NCI-H526 (cell line): ENCODE measurements around the gene DPH2.

Source experiments
- DNase-seq, 2 experiments: peaks; one replicate each; lab custom pipeline; 2025; lab: John Stamatoyannopoulos, UW

DPH2 gene

GRCh38 chr1:43982808-43983207 lies 13.0 kb downstream of the DPH2 start:
- no peak for DNase-seq

DNA sequence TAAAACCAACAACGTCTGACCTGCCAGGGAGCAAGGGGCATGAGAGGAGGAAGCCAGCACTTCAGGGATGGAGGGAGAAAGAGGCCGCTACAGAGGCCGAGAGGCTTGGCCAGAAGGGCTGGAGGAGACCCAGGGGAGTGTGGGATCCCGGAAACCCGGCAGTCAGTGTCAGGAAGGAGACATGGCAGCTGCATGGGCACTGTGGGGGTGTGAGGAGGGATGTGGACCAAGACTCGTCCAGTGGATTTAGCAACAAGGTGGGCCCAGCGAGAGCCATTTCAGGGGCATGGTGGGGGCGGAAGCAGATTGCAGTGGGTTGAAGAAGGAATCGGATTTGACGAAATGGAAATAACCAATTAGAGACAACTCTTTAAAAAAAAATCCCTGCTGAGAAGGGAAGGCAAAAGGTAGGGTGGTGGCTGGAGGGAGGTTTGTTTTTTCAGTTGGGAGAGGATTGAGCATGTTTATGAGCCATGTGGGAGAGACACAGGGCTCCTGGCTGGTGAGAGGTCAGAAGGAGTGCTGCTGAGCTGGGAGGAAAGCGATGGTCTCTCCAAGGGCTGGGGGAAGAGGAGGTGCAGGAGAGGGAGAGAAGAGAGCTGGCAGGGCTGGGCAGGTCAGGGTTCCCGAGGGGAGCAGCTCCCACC lies 13.6 kb downstream of the DPH2 start:
- DNase-seq, result no peak

GRCh38 chr1:43984855-43985254 lies 15.0 kb downstream of the DPH2 start:
- no peak for DNase-seq

DNA sequence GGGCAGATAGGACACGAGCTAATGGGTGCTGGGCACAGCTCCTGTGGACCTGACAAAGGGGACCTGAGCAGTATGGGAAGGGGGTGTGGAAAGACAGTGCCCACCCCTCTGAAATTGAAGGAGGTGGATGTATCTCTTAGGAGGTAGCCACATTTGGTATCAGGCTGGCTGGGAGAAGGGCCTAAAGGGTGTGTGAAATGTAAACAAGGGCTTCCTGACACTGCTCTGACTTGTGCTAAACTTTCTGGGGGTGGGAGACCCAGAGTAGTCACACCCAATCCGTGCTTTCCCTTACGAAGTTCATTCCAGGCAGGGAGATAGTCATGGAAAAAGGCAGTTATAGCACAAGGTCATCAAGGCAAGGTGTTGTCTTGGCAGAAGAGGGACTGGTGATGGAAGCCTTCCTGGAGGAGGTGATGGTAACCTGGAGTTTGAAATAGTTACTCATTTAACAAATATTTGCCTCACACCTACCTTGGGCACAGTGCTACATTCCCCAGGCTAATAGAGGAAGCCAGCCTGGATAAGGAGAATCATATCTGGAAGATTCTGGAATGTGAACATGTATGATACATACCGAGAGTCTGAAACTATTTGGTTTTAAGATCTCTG lies 16.3 kb downstream of the DPH2 start:
- DNase-seq, result no peak

- DNase-seq, result no peak
Measured at GRCh38 chr1:43986712-43987111, 16.9 kb downstream of the DPH2 start.

- DNase-seq, result no peak
Measured at GRCh38 chr1:43987159-43987902, 17.5 kb downstream of the DPH2 start.

GRCh38 chr1:43990271-43991199 lies 20.7 kb downstream of the DPH2 start:
- peak in 1 of 2 experiments; percentile 60 for DNase-seq

GRCh38 chr1:43991200-43991475 lies 21.3 kb downstream of the DPH2 start:
- no peak for DNase-seq

DNA sequence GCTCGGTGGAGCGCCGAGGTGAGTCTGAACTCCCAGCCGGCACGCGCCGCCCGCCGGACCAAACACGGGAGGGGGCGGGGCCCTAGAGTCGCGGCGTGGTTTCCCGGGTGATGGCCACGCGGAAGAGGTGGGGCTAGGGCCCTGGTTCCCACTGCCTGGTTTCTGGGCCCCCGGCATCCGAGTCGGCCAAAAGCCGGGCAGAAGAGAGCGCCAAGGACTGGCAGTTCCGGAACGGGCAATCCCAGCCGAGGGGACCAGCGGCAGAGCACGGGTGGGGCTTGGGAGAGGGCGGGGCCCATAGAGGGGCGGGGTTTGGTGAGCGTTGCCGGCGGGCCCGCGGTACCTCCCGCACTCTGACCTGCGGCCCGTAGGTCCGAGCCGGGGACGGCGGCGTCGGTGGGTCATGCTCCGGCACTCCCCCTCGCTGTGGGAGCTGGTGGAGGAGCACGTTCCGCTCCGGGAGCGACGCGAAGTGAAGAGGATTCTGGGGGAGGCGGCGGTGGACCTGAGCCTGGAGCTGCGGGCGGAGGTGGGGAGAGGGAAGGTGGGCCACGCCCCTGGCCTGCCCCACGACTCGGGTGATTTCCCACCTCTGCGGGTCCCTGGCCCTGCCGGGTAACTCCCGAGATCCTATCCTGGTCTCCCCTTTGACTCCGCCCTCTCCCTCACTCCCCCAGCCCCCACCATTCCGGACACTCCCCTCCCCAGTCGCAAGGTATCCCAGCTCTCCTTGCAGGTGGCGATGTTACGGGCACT lies 21.8 kb downstream of the DPH2 start, which contains the start of gene CCDC24:
Gene CCDC24, plus strand, starts transcription at position 124 of the 756 bp plus-strand sequence. Its CDS starts 280 bp downstream, at position 404.
- peak; percentile 83 to 96 for DNase-seq

DNA sequence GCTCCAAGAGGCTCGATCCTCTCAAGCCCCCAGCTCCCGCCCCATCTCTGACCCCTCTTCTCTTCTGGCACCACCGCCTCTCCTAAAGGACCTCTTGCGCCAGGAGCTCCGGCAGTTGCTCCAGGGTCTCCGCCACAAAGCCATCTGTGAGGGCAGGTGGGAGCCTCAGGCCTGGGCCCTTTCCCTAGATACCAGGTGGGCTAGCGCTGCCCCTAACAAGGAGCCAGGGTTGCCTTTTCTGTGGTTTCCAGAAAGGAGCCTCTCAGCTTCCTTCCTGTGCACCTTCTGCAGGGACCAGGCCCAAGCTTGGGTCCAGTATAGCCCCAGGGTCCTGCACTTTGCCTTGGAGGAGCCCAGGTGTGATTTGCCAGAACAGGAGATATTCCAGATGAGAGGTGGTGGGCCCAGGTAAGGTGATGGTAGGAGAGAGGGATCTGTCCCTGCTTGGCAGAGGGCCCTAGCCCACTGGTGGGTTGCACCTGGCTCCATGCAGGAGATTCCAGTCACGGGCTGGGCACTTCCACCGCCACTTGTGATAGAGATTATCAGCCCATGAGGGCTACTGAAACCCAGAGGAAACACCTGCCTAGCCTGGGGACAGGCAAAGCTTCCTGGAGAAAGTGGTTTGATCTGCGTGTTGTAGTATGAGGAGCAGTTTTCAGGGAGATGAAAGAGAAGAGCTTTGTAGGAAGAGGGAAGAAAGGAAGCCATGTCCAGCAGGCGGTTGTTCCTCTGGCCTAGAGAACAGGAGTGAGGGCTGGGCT lies 22.6 kb downstream of the DPH2 start:
- DNase-seq, result peak in 1 of 2 experiments; percentile 33

DNA sequence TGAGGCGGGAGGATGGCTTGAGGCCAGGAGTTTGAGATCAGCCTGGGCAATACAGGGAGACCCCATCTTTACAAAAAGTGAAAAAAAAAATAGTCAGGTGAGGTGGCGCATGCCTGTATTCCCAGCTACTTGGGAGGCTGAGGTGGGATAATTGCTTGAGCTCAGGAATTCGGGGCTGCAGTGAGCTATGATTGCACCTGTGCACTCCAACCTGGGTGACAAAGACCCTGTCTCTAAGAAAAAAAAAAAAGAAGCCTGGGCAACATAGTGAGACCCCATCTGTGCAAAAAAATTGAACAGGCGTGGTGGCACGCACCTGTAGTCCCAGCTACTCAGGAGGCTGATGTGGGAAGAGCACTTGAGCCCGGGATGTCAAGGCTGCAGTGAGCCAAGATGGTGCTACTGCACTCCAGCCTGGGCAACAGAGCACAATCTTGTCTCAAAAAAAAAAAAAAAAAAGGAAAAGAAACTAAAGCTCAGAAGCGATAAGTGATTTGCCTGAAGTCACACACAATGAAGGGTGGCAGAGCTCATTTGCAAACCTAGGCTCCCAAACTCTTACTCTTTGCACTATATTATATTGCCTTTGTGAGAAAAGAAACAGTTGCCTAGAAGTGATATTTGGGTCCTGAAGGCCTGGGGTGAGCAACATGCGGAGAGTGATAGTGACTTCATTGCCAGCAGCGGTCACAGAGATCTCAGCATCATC lies 23.6 kb downstream of the DPH2 start:
- no peak for DNase-seq

DNA sequence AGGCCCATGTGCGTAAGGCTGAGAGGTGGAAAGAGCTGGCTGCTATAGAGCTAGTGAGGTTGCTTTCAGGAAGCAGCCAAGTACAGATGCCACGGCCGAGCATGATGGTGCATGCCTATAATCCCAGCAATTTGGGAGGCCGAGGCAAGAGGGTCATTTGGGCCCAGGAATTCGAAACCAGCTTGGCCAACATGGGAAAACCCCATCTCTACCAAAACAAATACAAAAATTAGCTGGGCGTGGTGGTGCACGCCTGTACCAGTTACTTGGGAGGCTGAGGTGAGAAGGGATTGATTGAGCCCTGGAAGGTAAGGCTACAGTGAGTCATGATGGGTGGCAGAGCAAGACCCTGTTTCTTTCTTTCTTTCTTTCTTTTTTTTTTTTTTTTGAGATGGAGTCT lies 24.3 kb downstream of the DPH2 start:
- DNase-seq, result no peak

DNA sequence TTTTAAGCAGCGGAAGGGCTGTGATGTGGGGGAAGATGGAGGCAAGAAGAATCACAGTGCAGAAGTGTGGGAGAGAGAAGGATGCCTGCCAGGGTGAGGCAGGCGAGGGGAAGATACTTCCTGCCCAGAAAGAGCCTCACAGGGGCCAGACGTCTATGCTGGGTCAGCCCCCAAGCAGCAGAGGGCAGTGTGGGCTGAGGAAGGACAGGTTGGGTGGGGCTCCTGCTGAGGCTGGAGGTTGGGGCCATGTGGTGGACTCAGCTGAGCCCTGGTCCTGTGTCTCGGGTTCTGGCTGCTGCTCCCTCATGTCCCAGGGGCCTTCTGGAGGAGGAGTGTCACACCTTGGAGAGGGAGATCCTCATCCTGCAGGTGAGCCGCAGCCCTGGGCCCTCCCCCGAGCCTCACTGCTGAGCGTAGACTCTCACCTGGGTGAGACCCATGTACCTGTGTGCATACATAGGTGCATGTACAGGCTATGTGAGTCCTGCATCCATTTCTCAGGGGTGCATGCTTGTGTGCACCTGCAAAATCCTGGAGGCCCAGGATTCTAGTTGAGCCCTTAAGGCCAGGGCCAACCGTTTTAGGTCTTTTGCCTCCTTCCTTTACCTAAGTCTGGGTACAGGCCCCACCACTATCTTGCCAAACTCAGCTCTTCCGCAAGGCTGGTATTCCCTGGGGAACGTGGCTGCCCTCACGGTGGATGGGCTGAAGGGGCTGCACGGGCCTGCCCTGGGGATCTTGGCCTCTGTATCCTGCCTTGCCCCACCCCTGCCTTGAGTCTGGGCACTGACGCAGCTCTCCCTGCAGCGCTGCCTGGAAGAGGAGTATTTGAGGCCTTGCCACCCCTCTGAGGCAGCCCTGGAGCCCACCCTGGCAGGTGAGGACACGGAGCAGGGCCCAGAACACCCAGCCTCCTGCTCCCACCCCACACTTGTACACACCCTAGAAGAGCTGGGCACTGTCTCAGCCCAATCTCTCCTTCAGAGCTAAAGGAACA lies 25.3 kb downstream of the DPH2 start:
- peak in 1 of 2 experiments; percentile 78 for DNase-seq

- DNase-seq, result no peak
Measured at GRCh38 chr1:43995984-43996732, 26.3 kb downstream of the DPH2 start.

- no peak for DNase-seq
Measured at GRCh38 chr1:43996733-43997115, 26.9 kb downstream of the DPH2 start.

DNA sequence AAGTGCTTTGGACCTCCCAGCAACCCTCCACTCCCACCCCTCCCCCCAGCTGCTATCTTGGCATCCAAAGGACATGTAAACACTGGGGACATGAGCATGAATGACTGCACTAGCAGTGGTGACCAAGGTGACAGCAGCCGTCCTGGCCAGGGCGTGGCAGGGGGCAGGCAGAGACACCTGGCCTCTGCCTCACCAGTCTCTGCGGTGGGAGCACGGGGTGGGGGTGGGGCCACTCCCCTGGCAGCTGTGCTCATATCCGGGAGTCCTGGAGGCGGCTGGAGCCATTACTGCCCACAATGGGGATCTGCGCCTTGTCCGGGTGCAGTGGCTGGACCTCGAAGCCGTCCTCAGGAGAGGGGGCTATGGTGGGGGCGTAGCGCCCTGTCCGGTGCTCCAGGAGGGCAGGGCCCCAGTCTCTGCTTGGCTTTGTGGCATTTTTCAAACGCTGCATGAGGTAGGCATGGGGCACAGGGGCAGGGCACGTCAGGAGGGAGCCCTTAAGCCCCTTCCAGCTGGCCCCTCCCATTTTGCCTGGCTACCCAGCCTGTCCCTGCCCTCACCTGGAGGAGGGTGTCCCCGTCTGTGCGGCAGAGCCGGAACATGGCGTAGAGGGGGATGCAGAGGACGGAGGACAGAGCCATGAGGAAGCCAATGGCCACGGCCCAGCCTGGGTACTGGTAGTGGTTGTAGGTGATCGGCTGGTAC lies 27.6 kb downstream of the DPH2 start:
- DNase-seq, result peak in 1 of 2 experiments; percentile 58

GRCh38 chr1:43998000-43998378 lies 28.2 kb downstream of the DPH2 start:
- no peak for DNase-seq

- DNase-seq, result no peak
Measured at GRCh38 chr1:43999455-43999854, 29.6 kb downstream of the DPH2 start.
